Activated T-cell treated with anti-CD3 and anti-CD28 coated beads, Interleukin-2, amount 50 U/mL, for 72 hours (primary cell): Measurements from ENCODE around the gene RASGEF1C. TPM values are rescaled to one million over a fixed set of nuclear protein-coding genes. Genes with fewer than 3 reads are reported as not detected.
"Not testable (repeated sequence)": the region's sequence is repeated elsewhere in the genome, so short reads cannot be mapped to it uniquely, and the experiment has no call there.

Experiments used
- ATAC-seq, 2 donors: fragments of 150-1000 bp; cut with Tn5 transposase; replicated peaks in 1 of 2; 2 replicates each; pipeline ENCODE4 v1.10.0; 2021; ENCODE audit warnings: moderate library complexity in 2 of 2, mild to moderate bottlenecking in 1 of 2
- DNase-seq, 2 donors: peaks; one replicate each; pipeline ENCODE4 v3.0.0; 2021 to 2022; ENCODE audit warnings: mixed read lengths in 1 of 2
- H3K27ac Mint-ChIP-seq: one replicate; pipeline ENCODE4 v1.8.0; 2022; ENCODE audit warnings: mild to moderate bottlenecking, moderate library complexity, mixed read lengths
- H3K27me3 Mint-ChIP-seq: one replicate; pipeline ENCODE4 v1.8.0; 2022; ENCODE audit warnings: low read depth, mixed read lengths
- H3K36me3 Mint-ChIP-seq, 2 donors: one replicate each; pipeline ENCODE4 v1.8.0; 2022; ENCODE audit warnings: mixed read lengths in 2 of 2, mild to moderate bottlenecking in 1 of 2; ENCODE audit not compliant: insufficient read depth in 2 of 2
- H3K4me1 Mint-ChIP-seq: one replicate; pipeline ENCODE4 v1.8.0; 2022; ENCODE audit warnings: low read depth, mixed read lengths
- H3K4me3 Mint-ChIP-seq, 2 donors: one replicate each; pipeline ENCODE4 v1.8.0; 2022; ENCODE audit warnings: mild to moderate bottlenecking in 2 of 2, mixed read lengths in 2 of 2, moderate library complexity in 2 of 2
- H3K9me3 Mint-ChIP-seq, 2 donors: one replicate each; pipeline ENCODE4 v1.8.0; 2022; ENCODE audit warnings: mixed read lengths in 2 of 2
- total RNA-seq, 2 donors: library from RNA; stranded (reverse); gene quantifications; one replicate each; pipeline ENCODE4 v1.2.3, GENCODE V29; 2022

RASGEF1C gene
- total RNA-seq, 2 donors from 2014 or later = not detected

- Mint-ChIP-seq H3K9me3 (no peaks in the 10 kb centered on the region), H3K4me1 (no peaks in the 10 kb centered on the region), H3K27me3 (peaks cover 14% of the 10 kb centered on the region), H3K4me3 (no peak overlapping the region), H3K27ac (no peak overlapping the region), H3K36me3 (no peaks in the 10 kb centered on the region)
- DNase-seq = no peak
- no peak for ATAC-seq
These were observed 112.4 kb downstream of the RASGEF1C start for GRCh38 chr5:180096616-180097015.

- Mint-ChIP-seq H3K4me3 (no peak overlapping the region), H3K9me3 (no peaks in the 10 kb centered on the region), H3K4me1 (peaks cover 4% of the 10 kb centered on the region), H3K36me3 (no peaks in the 10 kb centered on the region), H3K27ac (no peak overlapping the region), H3K27me3 (peaks cover 14% of the 10 kb centered on the region)
- no peak for DNase-seq
- no peak for ATAC-seq
These were observed 113.5 kb downstream of the RASGEF1C start for GRCh38 chr5:180095545-180095944.

GRCh38 chr5:180093651-180094382 is 115.2 kb downstream of the RASGEF1C start:
- DNase-seq (no peak), ATAC-seq (no peak)
- Mint-ChIP-seq H3K4me3 (no peak overlapping the region), H3K27me3 (peaks cover 14% of the 10 kb centered on the region), H3K4me1 (peaks cover 10% of the 10 kb centered on the region), H3K27ac (no peak overlapping the region), H3K9me3 (no peaks in the 10 kb centered on the region), H3K36me3 (no peaks in the 10 kb centered on the region)

GRCh38 chr5:180093241-180093640 is 115.8 kb downstream of the RASGEF1C start:
- peaks cover 14% of the 10 kb centered on the region for H3K27me3 Mint-ChIP-seq
- H3K4me3 Mint-ChIP-seq = no peak overlapping the region
- peaks cover 10% of the 10 kb centered on the region for H3K4me1 Mint-ChIP-seq
- ATAC-seq (no peak), DNase-seq (no peak)
- no peaks in the 10 kb centered on the region for H3K36me3 Mint-ChIP-seq
- no peak overlapping the region for H3K27ac Mint-ChIP-seq
- H3K9me3 Mint-ChIP-seq = no peaks in the 10 kb centered on the region

GRCh38 chr5:180090769-180091546 is 118.1 kb downstream of the RASGEF1C start:
- Mint-ChIP-seq H3K4me3 (peak overlapping the region; percentile 90 to 95), H3K36me3 (no peaks in the 10 kb centered on the region), H3K4me1 (peaks cover 23% of the 10 kb centered on the region), H3K27me3 (peaks cover 14% of the 10 kb centered on the region), H3K27ac (no peak overlapping the region), H3K9me3 (no peaks in the 10 kb centered on the region)
- ATAC-seq (no peak), DNase-seq (peak in 1 of 2 donors; percentile 19)

- peak; percentile 91 for ATAC-seq
- Mint-ChIP-seq H3K4me3 (peak overlapping the region; percentile 90 to 95), H3K27ac (no peak overlapping the region), H3K4me1 (peaks cover 29% of the 10 kb centered on the region), H3K9me3 (no peaks in the 10 kb centered on the region), H3K36me3 (no peaks in the 10 kb centered on the region), H3K27me3 (peaks cover 10% of the 10 kb centered on the region)
- peak; percentile 85 to 91 for DNase-seq
These were observed 118.8 kb downstream of the RASGEF1C start for GRCh38 chr5:180090098-180090768.

GRCh38 chr5:180089628-180090027 is 119.4 kb downstream of the RASGEF1C start:
- Mint-ChIP-seq H3K4me3 (peak overlapping the region; percentile 90 to 95), H3K4me1 (peaks cover 31% of the 10 kb centered on the region)
- H3K27ac Mint-ChIP-seq, DNase-seq, H3K27me3 Mint-ChIP-seq, H3K9me3 Mint-ChIP-seq, H3K36me3 Mint-ChIP-seq, ATAC-seq: not testable (repeated sequence)

GRCh38 chr5:180088561-180088960 is 120.5 kb downstream of the RASGEF1C start:
- no peak overlapping the region for H3K27ac Mint-ChIP-seq
- H3K9me3 Mint-ChIP-seq = no peaks in the 10 kb centered on the region
- ATAC-seq = no peak

GRCh38 chr5:180086816-180087399 is 122.1 kb downstream of the RASGEF1C start:
- ATAC-seq = no peak
- H3K4me1 Mint-ChIP-seq = peaks cover 38% of the 10 kb centered on the region
- no peaks in the 10 kb centered on the region for H3K36me3 Mint-ChIP-seq
- peaks cover 3% of the 10 kb centered on the region for H3K27me3 Mint-ChIP-seq
- H3K9me3 Mint-ChIP-seq = no peaks in the 10 kb centered on the region
- no peak for DNase-seq
- peak overlapping the region; percentile 76 for H3K27ac Mint-ChIP-seq
- no peak overlapping the region for H3K4me3 Mint-ChIP-seq

More at GRCh38 chr5:180088561-180088960, 120.5 kb downstream of the RASGEF1C start:
- peaks cover 2% of the 10 kb centered on the region for H3K27me3 Mint-ChIP-seq
- H3K4me3 Mint-ChIP-seq = peak overlapping the region in 1 of 2 donors; percentile 45
- H3K36me3 Mint-ChIP-seq = no peaks in the 10 kb centered on the region
- no peak for DNase-seq
- peaks cover 38% of the 10 kb centered on the region for H3K4me1 Mint-ChIP-seq

GRCh38 chr5:180085837-180086236 is 123.2 kb downstream of the RASGEF1C start:
- H3K27me3 Mint-ChIP-seq = peaks cover 12% of the 10 kb centered on the region
- DNase-seq (no peak), ATAC-seq (peak; percentile 27 to 32)
- H3K4me3 Mint-ChIP-seq = peak overlapping the region; percentile 56 to 66
- H3K4me1 Mint-ChIP-seq = peaks cover 34% of the 10 kb centered on the region
- H3K36me3 Mint-ChIP-seq = no peaks in the 10 kb centered on the region
- H3K27ac Mint-ChIP-seq = no peak overlapping the region
- H3K9me3 Mint-ChIP-seq = no peaks in the 10 kb centered on the region

GRCh38 chr5:180084638-180085561 is 124.1 kb downstream of the RASGEF1C start:
- no peak overlapping the region for H3K4me3 Mint-ChIP-seq
- DNase-seq = no peak
- ATAC-seq = peak; percentile 34 to 42
- H3K27ac Mint-ChIP-seq = no peak overlapping the region
- H3K9me3 Mint-ChIP-seq = no peaks in the 10 kb centered on the region
- no peaks in the 10 kb centered on the region for H3K36me3 Mint-ChIP-seq
- peaks cover 20% of the 10 kb centered on the region for H3K27me3 Mint-ChIP-seq
- peaks cover 37% of the 10 kb centered on the region for H3K4me1 Mint-ChIP-seq

GRCh38 chr5:180083529-180084060 is 125.4 kb downstream of the RASGEF1C start:
- Mint-ChIP-seq H3K27me3 (peaks cover 32% of the 10 kb centered on the region), H3K36me3 (no peaks in the 10 kb centered on the region), H3K4me1 (peaks cover 36% of the 10 kb centered on the region)

More at GRCh38 chr5:180083529-180084060, 125.4 kb downstream of the RASGEF1C start:
- Mint-ChIP-seq H3K27ac (no peak overlapping the region), H3K4me3 (no peak overlapping the region), H3K9me3 (no peaks in the 10 kb centered on the region)
- no peak for ATAC-seq
- no peak for DNase-seq
